ENCODE data around the gene UACA. TPM values are rescaled to one million over a fixed set of nuclear protein-coding genes. Genes with fewer than 3 reads are reported as not detected.
"Not testable (repeated sequence)": the region's sequence is repeated elsewhere in the genome, so short reads cannot be mapped to it uniquely, and the experiment has no call there.

The UACA gene
- total RNA-seq, 1 experiment from 2014 or later = 141 TPM

DNA sequence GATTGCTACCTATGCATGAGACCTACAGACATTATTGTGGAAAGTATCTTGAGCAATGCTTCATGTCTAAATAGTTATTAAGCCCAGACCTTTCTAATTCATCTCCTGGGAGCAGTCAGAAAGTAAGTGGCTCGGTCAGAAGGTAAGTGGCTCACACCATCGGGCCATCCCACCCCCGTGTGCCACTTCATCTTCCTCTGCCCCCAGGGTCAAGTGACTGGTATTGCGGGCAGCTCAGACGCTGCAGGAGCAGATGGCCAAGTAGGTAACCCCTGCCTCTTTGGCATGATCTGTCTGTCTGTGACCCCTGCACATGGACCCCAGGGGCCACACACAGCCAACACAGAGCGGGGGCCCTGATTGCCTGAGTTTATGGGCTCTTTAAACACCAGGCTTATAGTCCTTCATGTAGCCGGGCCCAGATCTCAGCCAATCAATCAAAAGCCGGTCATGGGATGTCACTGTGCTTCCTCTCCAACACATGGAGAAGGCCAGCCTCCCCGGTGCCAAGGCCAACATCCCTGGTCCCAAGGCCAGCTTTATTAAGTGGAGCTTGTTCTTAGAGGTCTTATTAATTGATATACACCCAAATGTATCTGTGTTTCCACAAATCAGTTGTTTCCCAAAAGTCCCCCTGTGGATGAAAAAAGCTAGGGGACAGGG lies 47.7 kb upstream of the UACA start:
- Mint-ChIP-seq H3K27me3 (ENCODE audit: insufficient read depth, unreplicated experiment) (no peaks in the 10 kb centered on the region), H3K4me3 (ENCODE audit: unreplicated experiment) (no peak overlapping the region), H3K9me3 (ENCODE audit: unreplicated experiment) (no peaks in the 10 kb centered on the region), H3K4me1 (ENCODE audit: low read depth, unreplicated experiment) (peaks cover 18% of the 10 kb centered on the region), H3K36me3 (ENCODE audit: insufficient read depth, unreplicated experiment) (no peaks in the 10 kb centered on the region), H3K27ac (ENCODE audit: unreplicated experiment) (no peak overlapping the region)
- no peak for TF ChIP-seq CTCF (IDR thresholded peaks at IDR 0.05; ENCODE audit: insufficient read depth in 1 of 2, low read depth in 1 of 2, low read length in 1 of 2, severe bottlenecking in 1 of 2, unreplicated experiment in 1 of 2)
- DNase-seq = no peak
- no peaks in the 10 kb centered on the region for H3K36me3 ChIP-seq (ENCODE audit: control insufficient read depth, insufficient read depth, low read length)
- H3K4me3 ChIP-seq (ENCODE audit: low read depth, low read length) = no peak overlapping the region
- no TSS peak for BruUV-seq (replicated peaks)
- H3K4me1 ChIP-seq = no peaks in the 10 kb centered on the region
- ChIA-PET POLR2A (no interaction called here), CTCF (interaction anchor here (0.9 to 1.6 kb wide), 3 partner anchors 15 to 242 kb away, joined by 4 to 15 read pairs (median 5); no protein-coding TSS in a partner anchor)
- H3K27me3 ChIP-seq (replicated peaks; ENCODE audit: control insufficient read depth, insufficient read depth, low read length) = no peaks in the 10 kb centered on the region
- intact Hi-C loops (cut with micrococcal nuclease; ENCODE audit: unreplicated experiment) = loop anchor here (5.0 kb wide), 1 partner anchor 134 kb away; no protein-coding TSS in a partner anchor
- no peaks in the 10 kb centered on the region for H3K9me3 ChIP-seq

- Histone ChIP-seq H3K36me3 (ENCODE audit: control insufficient read depth, insufficient read depth, low read length) (no peaks in the 10 kb centered on the region), H3K9me3 (no peaks in the 10 kb centered on the region), H3K27me3 (replicated peaks; ENCODE audit: control insufficient read depth, insufficient read depth, low read length) (no peaks in the 10 kb centered on the region), H3K4me3 (ENCODE audit: low read depth, low read length) (no peak overlapping the region), H3K4me1 (no peaks in the 10 kb centered on the region)
- Mint-ChIP-seq H3K27ac (ENCODE audit: unreplicated experiment) (no peak overlapping the region), H3K27me3 (ENCODE audit: insufficient read depth, unreplicated experiment) (no peaks in the 10 kb centered on the region), H3K9me3 (ENCODE audit: unreplicated experiment) (no peaks in the 10 kb centered on the region), H3K36me3 (ENCODE audit: insufficient read depth, unreplicated experiment) (no peaks in the 10 kb centered on the region), H3K4me1 (ENCODE audit: low read depth, unreplicated experiment) (peaks cover 5% of the 10 kb centered on the region), H3K4me3 (ENCODE audit: unreplicated experiment) (no peak overlapping the region)
- no peak for DNase-seq
- no TSS peak for BruUV-seq (replicated peaks)
- no peak for TF ChIP-seq CTCF (IDR thresholded peaks at IDR 0.05; ENCODE audit: insufficient read depth in 1 of 2, low read depth in 1 of 2, low read length in 1 of 2, severe bottlenecking in 1 of 2, unreplicated experiment in 1 of 2)
- CTCF ChIA-PET = no interaction called here
- POLR2A ChIA-PET = no interaction called here
- intact Hi-C loops (cut with micrococcal nuclease; ENCODE audit: unreplicated experiment) = no loop called here
Observed at GRCh38 chr15:70806992-70807712, 43.8 kb upstream of the UACA start.

- CTCF ChIA-PET; intact Hi-C loops (cut with micrococcal nuclease; ENCODE audit: unreplicated experiment); H3K9me3 Mint-ChIP-seq (ENCODE audit: unreplicated experiment); H3K27me3 ChIP-seq (replicated peaks; ENCODE audit: control insufficient read depth, insufficient read depth, low read length); BruUV-seq (replicated peaks); H3K27me3 Mint-ChIP-seq (ENCODE audit: insufficient read depth, unreplicated experiment); H3K4me3 ChIP-seq (ENCODE audit: low read depth, low read length); H3K36me3 ChIP-seq (ENCODE audit: control insufficient read depth, insufficient read depth, low read length); DNase-seq; H3K4me3 Mint-ChIP-seq (ENCODE audit: unreplicated experiment); H3K9me3 ChIP-seq; H3K36me3 Mint-ChIP-seq (ENCODE audit: insufficient read depth, unreplicated experiment); H3K27ac Mint-ChIP-seq (ENCODE audit: unreplicated experiment); POLR2A ChIA-PET: not testable (repeated sequence)
- peaks cover 19% of the 10 kb centered on the region for H3K4me1 ChIP-seq
- H3K4me1 Mint-ChIP-seq (ENCODE audit: low read depth, unreplicated experiment) = peaks cover 17% of the 10 kb centered on the region
Observed at GRCh38 chr15:70804388-70804787, 41.0 kb upstream of the UACA start.

Data from Caco-2 (cell line).